ENCODE data around the gene PTPRK. TPM values are rescaled to one million over a fixed set of nuclear protein-coding genes. Genes with fewer than 3 reads are reported as not detected.
"Not testable (repeated sequence)": the region's sequence is repeated elsewhere in the genome, so short reads cannot be mapped to it uniquely, and the experiment has no call there.

The PTPRK gene
- total and polyA plus RNA-seq, 5 donors from 2014 or later, result 0.16 to 1.0 (median 0.45) TPM; not detected in 1

DNA sequence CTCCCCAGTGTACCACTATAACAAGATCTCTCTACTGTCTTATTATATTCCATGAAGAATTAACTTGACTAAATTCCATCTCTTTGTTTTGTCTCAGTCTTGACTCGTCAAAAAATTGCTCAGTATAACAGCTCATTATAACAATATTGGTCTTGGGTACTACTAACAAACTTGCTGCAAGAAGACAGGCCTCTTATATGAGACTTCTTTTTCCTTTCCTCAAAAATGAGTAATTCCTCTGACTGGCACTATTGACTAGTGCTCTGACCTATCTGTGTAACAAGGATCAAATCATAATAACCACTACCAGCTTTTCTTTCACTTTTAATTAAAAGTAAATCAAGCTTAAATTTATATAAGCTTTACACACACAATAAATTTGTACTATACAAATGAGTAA, 528.3 kb downstream of the PTPRK start:
- Mint-ChIP-seq H3K27me3 (no peaks in the 10 kb centered on the region), H3K4me1 (no peaks in the 10 kb centered on the region), H3K27ac (no peak overlapping the region), H3K4me3 (no peak overlapping the region), H3K36me3 (no peaks in the 10 kb centered on the region), H3K9me3 (no peaks in the 10 kb centered on the region)
- Histone ChIP-seq H3K36me3 (ENCODE audit: control insufficient read depth, insufficient read depth, low read length) (no peaks in the 10 kb centered on the region), H3K27ac (ENCODE audit: insufficient read depth, low read length, poor library complexity, severe bottlenecking) (no peak overlapping the region), H3K27me3 (ENCODE audit: control insufficient read depth, insufficient read depth, low read length) (peaks cover 2% of the 10 kb centered on the region), H3K9me3 (ENCODE audit: control insufficient read depth in 2 of 2, low read length in 2 of 2) (no peaks in the 10 kb centered on the region), H3K4me3 (ENCODE audit: low read depth, low read length) (no peak overlapping the region), H3K4me1 (ENCODE audit: control insufficient read depth, insufficient read depth, low read length, poor library complexity, severe bottlenecking) (no peaks in the 10 kb centered on the region)
- no peak for ATAC-seq (ENCODE audit: low read depth in 2 of 2)
- DNase-seq, result no peak

DNA sequence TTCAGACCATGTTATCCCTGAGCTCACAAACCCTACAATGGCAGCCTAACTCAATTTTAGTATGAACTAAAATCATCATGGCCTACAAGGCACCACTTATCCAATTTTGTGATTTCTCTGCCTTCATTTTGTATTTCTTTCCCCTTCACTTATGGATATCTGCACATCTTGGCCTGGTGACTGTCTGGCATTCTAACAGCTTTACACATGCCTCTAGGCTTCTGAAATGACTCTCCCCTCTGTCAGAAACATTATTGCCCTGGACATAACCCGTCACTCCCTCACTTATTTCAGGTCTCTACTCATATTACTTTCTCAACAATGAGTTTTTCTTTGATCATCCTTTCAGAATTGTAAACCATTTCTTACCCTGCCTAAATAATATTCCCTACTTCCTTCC, 530.3 kb downstream of the PTPRK start:
- H3K4me3 ChIP-seq (ENCODE audit: low read depth, low read length), result no peak overlapping the region

DNA sequence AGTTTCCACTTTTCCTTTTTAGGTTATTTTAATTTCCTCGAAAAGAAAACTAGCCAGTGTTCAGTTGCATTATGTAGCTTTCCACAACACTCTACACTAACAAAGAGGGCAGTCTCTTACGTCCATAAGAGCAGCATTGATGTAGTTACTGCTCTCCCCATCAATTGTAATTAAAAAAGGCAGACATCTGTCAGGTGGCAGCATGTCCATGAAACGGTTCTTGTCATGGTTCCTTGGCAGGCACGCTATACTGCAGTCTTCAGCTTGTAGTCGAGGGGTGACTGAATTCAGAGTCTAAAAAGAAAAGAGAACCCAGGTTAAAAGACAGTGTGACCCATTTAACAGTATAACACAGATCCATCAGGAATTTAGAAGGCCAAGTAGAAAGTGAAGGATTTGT, 539.4 kb downstream of the PTPRK start:
- Histone ChIP-seq H3K27me3 (ENCODE audit: control insufficient read depth, insufficient read depth, low read length) (no peaks in the 10 kb centered on the region), H3K9me3 (ENCODE audit: control insufficient read depth in 2 of 2, low read length in 2 of 2) (no peaks in the 10 kb centered on the region), H3K27ac (ENCODE audit: insufficient read depth, low read length, poor library complexity, severe bottlenecking) (no peak overlapping the region), H3K4me3 (ENCODE audit: low read depth, low read length) (no peak overlapping the region), H3K4me1 (ENCODE audit: control insufficient read depth, insufficient read depth, low read length, poor library complexity, severe bottlenecking) (no peaks in the 10 kb centered on the region), H3K36me3 (ENCODE audit: control insufficient read depth, insufficient read depth, low read length) (no peaks in the 10 kb centered on the region)
- H3K9me3 Mint-ChIP-seq, result peaks cover 0 to 3% (median 0%) of the 10 kb centered on the region in 7 donors
- no peaks in the 10 kb centered on the region for H3K27me3 Mint-ChIP-seq
- DNase-seq (no peak), ATAC-seq (ENCODE audit: low read depth in 2 of 2) (no peak)
- no peak overlapping the region for H3K4me3 Mint-ChIP-seq
- no peak overlapping the region for H3K27ac Mint-ChIP-seq
- H3K4me1 Mint-ChIP-seq, result peaks cover 0 to 8% (median 3%) of the 10 kb centered on the region in 4 donors
- H3K36me3 Mint-ChIP-seq, result no peaks in the 10 kb centered on the region

More for the DNA sequence above, 530.3 kb downstream of the PTPRK start:
- no peak overlapping the region for H3K27ac ChIP-seq (ENCODE audit: insufficient read depth, low read length, poor library complexity, severe bottlenecking)
- H3K27ac Mint-ChIP-seq, result peak overlapping the region in 1 of 3 donors; percentile 16
- no peak overlapping the region for H3K4me3 Mint-ChIP-seq
- no peaks in the 10 kb centered on the region for H3K36me3 ChIP-seq (ENCODE audit: control insufficient read depth, insufficient read depth, low read length)
- H3K27me3 ChIP-seq (ENCODE audit: control insufficient read depth, insufficient read depth, low read length), result peaks cover 2% of the 10 kb centered on the region
- H3K4me1 ChIP-seq (ENCODE audit: control insufficient read depth, insufficient read depth, low read length, poor library complexity, severe bottlenecking), result no peaks in the 10 kb centered on the region
- H3K4me1 Mint-ChIP-seq, result no peaks in the 10 kb centered on the region
- H3K9me3 Mint-ChIP-seq, result no peaks in the 10 kb centered on the region
- no peaks in the 10 kb centered on the region for H3K36me3 Mint-ChIP-seq
- no peak for DNase-seq
- H3K27me3 Mint-ChIP-seq, result no peaks in the 10 kb centered on the region
- H3K9me3 ChIP-seq (ENCODE audit: control insufficient read depth in 2 of 2, low read length in 2 of 2), result no peaks in the 10 kb centered on the region
- ATAC-seq (ENCODE audit: low read depth in 2 of 2), result no peak

DNA sequence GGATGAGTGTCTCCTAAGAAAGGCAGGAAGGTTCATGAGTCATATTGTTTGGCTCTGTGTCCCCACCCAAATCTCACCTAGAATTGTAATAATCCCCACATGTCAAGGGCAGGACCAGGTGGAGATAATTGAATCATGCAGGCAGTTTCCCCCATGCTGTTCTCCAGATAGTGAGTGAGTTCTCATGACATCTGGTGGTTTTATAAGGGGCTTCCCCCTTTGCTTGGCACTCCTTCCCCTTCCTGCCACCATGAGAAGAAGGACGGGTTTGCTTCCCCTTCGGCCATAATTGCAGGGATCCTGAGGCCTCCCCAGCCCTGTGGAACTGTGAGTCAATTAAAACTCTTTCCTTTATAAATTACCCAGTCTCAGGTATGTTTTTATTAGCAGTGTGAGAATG, 542.2 kb downstream of the PTPRK start:
- H3K36me3 ChIP-seq (ENCODE audit: control insufficient read depth, insufficient read depth, low read length); H3K27me3 ChIP-seq (ENCODE audit: control insufficient read depth, insufficient read depth, low read length); H3K4me1 ChIP-seq (ENCODE audit: control insufficient read depth, insufficient read depth, low read length, poor library complexity, severe bottlenecking); H3K27me3 Mint-ChIP-seq; H3K36me3 Mint-ChIP-seq; H3K4me3 Mint-ChIP-seq; H3K27ac ChIP-seq (ENCODE audit: insufficient read depth, low read length, poor library complexity, severe bottlenecking); H3K27ac Mint-ChIP-seq; ATAC-seq (ENCODE audit: low read depth in 2 of 2); DNase-seq; H3K9me3 Mint-ChIP-seq; H3K9me3 ChIP-seq (ENCODE audit: control insufficient read depth in 2 of 2, low read length in 2 of 2); H3K4me3 ChIP-seq (ENCODE audit: low read depth, low read length): not testable (repeated sequence)
- peaks cover 0 to 21% (median 14%) of the 10 kb centered on the region in 4 donors for H3K4me1 Mint-ChIP-seq

DNA sequence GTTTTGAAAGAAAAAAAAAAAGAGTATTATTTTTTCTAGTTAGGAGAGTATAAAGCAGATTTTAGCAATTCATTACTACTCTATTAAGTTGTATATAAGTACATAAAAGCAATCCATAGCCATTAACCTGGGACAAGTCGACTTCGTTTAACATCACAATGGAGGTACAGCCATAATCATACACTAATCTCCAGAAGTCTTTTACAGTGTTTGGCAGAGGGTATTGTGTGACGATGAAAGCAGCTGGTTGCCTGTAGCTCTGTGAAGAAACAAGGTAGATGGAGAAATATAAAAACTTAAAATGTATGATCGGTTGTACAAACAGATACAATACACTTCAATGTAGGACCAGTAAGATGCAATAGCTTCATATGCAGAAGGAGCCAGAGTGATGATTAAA, 543.6 kb downstream of the PTPRK start:
- H3K27ac ChIP-seq (ENCODE audit: insufficient read depth, low read length, poor library complexity, severe bottlenecking), result no peak overlapping the region
- no peaks in the 10 kb centered on the region for H3K27me3 Mint-ChIP-seq
- no peaks in the 10 kb centered on the region for H3K27me3 ChIP-seq (ENCODE audit: control insufficient read depth, insufficient read depth, low read length)
- ATAC-seq (ENCODE audit: low read depth in 2 of 2) (no peak), DNase-seq (no peak)
- no peak overlapping the region for H3K4me3 Mint-ChIP-seq
- no peaks in the 10 kb centered on the region for H3K9me3 ChIP-seq (ENCODE audit: control insufficient read depth in 2 of 2, low read length in 2 of 2)
- peaks cover 17% of the 10 kb centered on the region for H3K4me1 ChIP-seq (ENCODE audit: control insufficient read depth, insufficient read depth, low read length, poor library complexity, severe bottlenecking)
- H3K4me3 ChIP-seq (ENCODE audit: low read depth, low read length), result no peak overlapping the region
- H3K36me3 ChIP-seq (ENCODE audit: control insufficient read depth, insufficient read depth, low read length), result no peaks in the 10 kb centered on the region
- peaks cover 6 to 35% (median 26%) of the 10 kb centered on the region in 4 donors for H3K4me1 Mint-ChIP-seq
- no peak overlapping the region for H3K27ac Mint-ChIP-seq
- no peaks in the 10 kb centered on the region for H3K9me3 Mint-ChIP-seq
- H3K36me3 Mint-ChIP-seq, result no peaks in the 10 kb centered on the region

DNA sequence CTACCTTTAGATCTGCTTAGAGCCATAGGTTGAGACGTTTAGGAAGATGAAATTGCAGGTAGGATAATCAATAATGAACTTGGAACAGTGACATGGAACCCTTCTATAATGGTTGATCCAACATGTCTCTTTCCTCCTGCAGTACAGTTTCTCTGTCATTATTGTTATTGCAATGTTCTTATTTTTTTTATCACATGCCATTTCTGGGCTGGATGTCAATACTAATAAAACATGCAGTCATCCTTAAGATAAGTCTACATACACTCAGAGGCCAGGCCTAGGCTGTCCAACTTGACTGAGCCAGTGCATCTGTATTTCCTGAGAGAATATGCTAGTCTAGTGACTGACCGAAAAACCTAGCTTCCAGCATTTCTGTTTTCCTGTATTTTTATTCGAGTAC, 544.3 kb downstream of the PTPRK start:
- Mint-ChIP-seq H3K9me3 (no peaks in the 10 kb centered on the region), H3K4me3 (no peak overlapping the region), H3K36me3 (no peaks in the 10 kb centered on the region), H3K27me3 (no peaks in the 10 kb centered on the region), H3K4me1 (peaks cover 8 to 42% (median 29%) of the 10 kb centered on the region in 4 donors), H3K27ac (no peak overlapping the region)
- peaks cover 18% of the 10 kb centered on the region for H3K4me1 ChIP-seq (ENCODE audit: control insufficient read depth, insufficient read depth, low read length, poor library complexity, severe bottlenecking)
- H3K27ac ChIP-seq (ENCODE audit: insufficient read depth, low read length, poor library complexity, severe bottlenecking), result no peak overlapping the region
- ATAC-seq (ENCODE audit: low read depth in 2 of 2) (no peak), DNase-seq (no peak)
- H3K27me3 ChIP-seq (ENCODE audit: control insufficient read depth, insufficient read depth, low read length), result no peaks in the 10 kb centered on the region
- H3K36me3 ChIP-seq (ENCODE audit: control insufficient read depth, insufficient read depth, low read length), result no peaks in the 10 kb centered on the region
- H3K4me3 ChIP-seq (ENCODE audit: low read depth, low read length), result no peak overlapping the region
- H3K9me3 ChIP-seq (ENCODE audit: control insufficient read depth in 2 of 2, low read length in 2 of 2), result no peaks in the 10 kb centered on the region

DNA sequence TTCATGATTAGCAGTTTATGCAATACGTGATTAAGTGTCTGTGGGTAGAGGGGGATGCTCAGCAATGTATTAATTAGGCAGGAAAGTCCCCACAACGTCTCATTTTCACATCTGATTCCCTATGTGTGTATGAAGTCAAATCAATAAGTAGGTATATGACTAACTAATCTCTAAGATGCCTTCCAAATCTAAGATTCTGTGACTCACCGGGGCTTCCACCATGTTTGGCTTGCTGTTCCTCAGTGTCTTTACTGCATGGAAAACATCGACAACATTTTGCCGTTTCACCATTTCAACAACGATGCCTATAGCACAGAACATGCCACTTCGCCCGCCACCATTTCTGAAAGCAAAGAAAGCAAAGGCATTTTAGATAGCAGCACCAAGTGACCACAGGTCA, 547.6 kb downstream of the PTPRK start:
- Histone ChIP-seq H3K27me3 (ENCODE audit: control insufficient read depth, insufficient read depth, low read length) (no peaks in the 10 kb centered on the region), H3K27ac (ENCODE audit: insufficient read depth, low read length, poor library complexity, severe bottlenecking) (no peak overlapping the region), H3K4me3 (ENCODE audit: low read depth, low read length) (peak overlapping the region; percentile 73), H3K9me3 (ENCODE audit: control insufficient read depth in 2 of 2, low read length in 2 of 2) (no peaks in the 10 kb centered on the region), H3K36me3 (ENCODE audit: control insufficient read depth, insufficient read depth, low read length) (no peaks in the 10 kb centered on the region), H3K4me1 (ENCODE audit: control insufficient read depth, insufficient read depth, low read length, poor library complexity, severe bottlenecking) (peaks cover 18% of the 10 kb centered on the region)
- DNase-seq, result peak in 1 of 3 donors; percentile 10
- Mint-ChIP-seq H3K36me3 (no peaks in the 10 kb centered on the region), H3K27ac (peak overlapping the region in 2 of 3 donors; percentile 30 to 95), H3K4me3 (peak overlapping the region in 1 of 4 donors; percentile 26), H3K27me3 (no peaks in the 10 kb centered on the region), H3K9me3 (no peaks in the 10 kb centered on the region), H3K4me1 (peaks cover 11 to 44% (median 30%) of the 10 kb centered on the region in 4 donors)
- ATAC-seq (ENCODE audit: low read depth in 2 of 2), result no peak

DNA sequence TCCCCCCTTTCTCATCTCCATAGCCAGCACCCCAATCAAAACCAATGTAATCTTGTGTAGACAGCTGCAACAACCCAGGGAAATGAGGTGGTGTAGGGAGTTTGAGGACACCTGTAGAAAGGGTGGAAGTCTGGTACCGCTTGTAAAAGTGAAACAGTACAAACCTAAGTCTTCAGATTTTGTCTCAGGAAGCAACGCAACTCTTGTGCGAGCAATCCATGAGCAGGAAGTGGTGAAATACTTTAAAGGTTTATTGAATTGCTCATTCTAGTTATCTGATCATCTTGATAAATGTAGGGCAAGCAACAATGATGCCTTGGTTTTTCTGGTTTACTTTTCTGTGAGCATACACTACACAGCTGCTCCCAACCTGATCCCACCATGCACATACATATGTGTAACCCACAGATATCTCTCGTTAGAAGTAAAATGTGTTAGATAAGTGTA, 548.4 kb downstream of the PTPRK start:
- H3K4me1 ChIP-seq (ENCODE audit: control insufficient read depth, insufficient read depth, low read length, poor library complexity, severe bottlenecking), result peaks cover 18% of the 10 kb centered on the region
- DNase-seq (peak; percentile 7 to 87 (median 73)), ATAC-seq (ENCODE audit: low read depth in 2 of 2) (peak; percentile 87 to 89)
- H3K9me3 ChIP-seq (ENCODE audit: control insufficient read depth in 2 of 2, low read length in 2 of 2), result no peaks in the 10 kb centered on the region
- peaks cover 13 to 52% (median 34%) of the 10 kb centered on the region in 4 donors for H3K4me1 Mint-ChIP-seq
- H3K27ac Mint-ChIP-seq, result peak overlapping the region; percentile 91 to 95 (median 92)
- no peaks in the 10 kb centered on the region for H3K36me3 ChIP-seq (ENCODE audit: control insufficient read depth, insufficient read depth, low read length)
- H3K9me3 Mint-ChIP-seq, result no peaks in the 10 kb centered on the region
- peak overlapping the region; percentile 73 for H3K4me3 ChIP-seq (ENCODE audit: low read depth, low read length)
- peak overlapping the region; percentile 26 to 87 (median 80) for H3K4me3 Mint-ChIP-seq
- no peaks in the 10 kb centered on the region for H3K27me3 ChIP-seq (ENCODE audit: control insufficient read depth, insufficient read depth, low read length)
- H3K27me3 Mint-ChIP-seq, result no peaks in the 10 kb centered on the region
- no peaks in the 10 kb centered on the region for H3K36me3 Mint-ChIP-seq
- H3K27ac ChIP-seq (ENCODE audit: insufficient read depth, low read length, poor library complexity, severe bottlenecking), result peak overlapping the region; percentile 65
